Fibroblast of pulmonary artery (primary cell): ENCODE data around the gene GABRB1.

Experiments
- DNase-seq: peaks from one replicate; pipeline ENCODE4 v3.0.0-alpha.2; 2010; ENCODE audit warnings: low read depth
- H3K4me3 ChIP-seq: replicated peaks from 2 replicates; pipeline ENCODE4 v1.5.1; 2011; ENCODE audit warnings: low read depth, mild to moderate bottlenecking, control low read depth, low read length, moderate library complexity
- TF ChIP-seq, protein P1 (sequence below): IDR thresholded peaks from 2 replicates; pipeline ENCODE4 v1.5.1; 2011; ENCODE audit warnings: mild to moderate bottlenecking, control low read depth, low read length, inconsistent platforms; ENCODE audit errors: missing control alignments

GABRB1 gene

GRCh38 chr4:47043821-47044220 lies 12.5 kb downstream of the GABRB1 start:
- TF ChIP-seq, protein P1, sequence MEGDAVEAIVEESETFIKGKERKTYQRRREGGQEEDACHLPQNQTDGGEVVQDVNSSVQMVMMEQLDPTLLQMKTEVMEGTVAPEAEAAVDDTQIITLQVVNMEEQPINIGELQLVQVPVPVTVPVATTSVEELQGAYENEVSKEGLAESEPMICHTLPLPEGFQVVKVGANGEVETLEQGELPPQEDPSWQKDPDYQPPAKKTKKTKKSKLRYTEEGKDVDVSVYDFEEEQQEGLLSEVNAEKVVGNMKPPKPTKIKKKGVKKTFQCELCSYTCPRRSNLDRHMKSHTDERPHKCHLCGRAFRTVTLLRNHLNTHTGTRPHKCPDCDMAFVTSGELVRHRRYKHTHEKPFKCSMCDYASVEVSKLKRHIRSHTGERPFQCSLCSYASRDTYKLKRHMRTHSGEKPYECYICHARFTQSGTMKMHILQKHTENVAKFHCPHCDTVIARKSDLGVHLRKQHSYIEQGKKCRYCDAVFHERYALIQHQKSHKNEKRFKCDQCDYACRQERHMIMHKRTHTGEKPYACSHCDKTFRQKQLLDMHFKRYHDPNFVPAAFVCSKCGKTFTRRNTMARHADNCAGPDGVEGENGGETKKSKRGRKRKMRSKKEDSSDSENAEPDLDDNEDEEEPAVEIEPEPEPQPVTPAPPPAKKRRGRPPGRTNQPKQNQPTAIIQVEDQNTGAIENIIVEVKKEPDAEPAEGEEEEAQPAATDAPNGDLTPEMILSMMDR, result no peak
- no peak for DNase-seq
- no peak overlapping the region for H3K4me3 ChIP-seq

DNA sequence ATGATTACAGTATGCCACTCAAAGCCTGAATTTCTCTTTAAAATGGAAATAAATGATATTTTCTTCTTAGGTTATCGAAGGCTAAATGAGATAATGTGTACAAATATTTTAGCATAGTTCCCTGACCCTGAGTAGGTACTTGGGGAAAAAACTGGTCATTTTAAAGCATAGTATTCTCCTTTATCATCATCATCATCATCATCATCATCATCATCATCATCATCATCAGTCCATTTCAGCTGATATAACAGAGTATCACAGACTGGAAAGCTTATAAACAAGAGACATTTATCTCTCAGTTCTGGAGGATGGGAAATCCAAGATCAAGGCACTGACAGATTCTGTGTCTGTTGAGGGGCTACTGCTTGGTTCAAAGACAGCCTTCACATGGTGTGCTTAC lies 13.9 kb downstream of the GABRB1 start:
- TF ChIP-seq, protein P1, result no peak

DNA sequence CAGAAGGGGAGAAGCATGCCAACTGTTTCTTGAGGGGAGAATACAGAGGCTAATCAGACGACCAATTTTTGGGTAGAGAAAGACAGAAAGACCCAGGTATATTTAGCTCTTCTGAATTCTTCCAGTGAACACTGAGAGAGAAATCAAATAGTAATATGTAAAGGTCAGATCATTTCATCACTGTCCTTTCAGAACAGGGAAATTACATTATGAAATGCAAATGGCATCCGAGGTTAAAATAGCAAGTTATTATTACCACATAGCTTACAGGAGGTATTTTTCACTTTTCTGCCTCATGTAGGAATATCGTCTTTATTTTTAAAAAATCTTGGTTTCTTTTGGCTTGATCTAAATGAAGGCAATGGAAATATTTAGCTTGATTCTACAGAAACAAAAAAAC lies 18.0 kb downstream of the GABRB1 start:
- H3K4me3 ChIP-seq, result no peak overlapping the region
- TF ChIP-seq, protein P1, result no peak
- DNase-seq, result no peak

More for the DNA sequence above, 13.9 kb downstream of the GABRB1 start:
- DNase-seq, result no peak
- H3K4me3 ChIP-seq, result no peak overlapping the region

- no peak for DNase-seq
- H3K4me3 ChIP-seq, result no peak overlapping the region
- TF ChIP-seq, protein P1, result no peak
These were observed 19.7 kb downstream of the GABRB1 start for GRCh38 chr4:47050761-47051725.

GRCh38 chr4:47053485-47053884 lies 22.1 kb downstream of the GABRB1 start:
- no peak for DNase-seq
- TF ChIP-seq, protein P1, result no peak
- no peak overlapping the region for H3K4me3 ChIP-seq

DNA sequence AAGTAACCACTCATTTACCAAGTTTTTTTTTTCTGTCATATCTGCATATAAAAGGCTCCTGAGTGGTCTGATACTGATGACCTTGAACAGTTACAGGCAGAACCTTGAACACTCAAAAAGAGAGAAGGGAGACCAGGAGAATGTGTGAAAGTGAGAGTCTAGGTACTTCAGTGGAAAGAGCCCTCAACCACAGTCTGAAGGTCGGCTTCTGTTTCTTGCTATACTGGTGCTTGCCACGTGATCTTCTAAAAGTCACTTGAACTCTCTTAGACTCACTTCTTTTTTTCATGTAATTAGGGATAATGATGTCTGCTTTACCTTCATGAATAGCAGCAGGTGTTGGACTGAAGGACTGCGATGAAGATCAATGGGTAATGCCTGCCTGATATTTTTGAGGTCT lies 22.8 kb downstream of the GABRB1 start:
- TF ChIP-seq, protein P1, result no peak
- DNase-seq, result no peak
- H3K4me3 ChIP-seq, result no peak overlapping the region
